ENCODE results near the gene ARSI.

- TF ChIP-seq, protein P1, sequence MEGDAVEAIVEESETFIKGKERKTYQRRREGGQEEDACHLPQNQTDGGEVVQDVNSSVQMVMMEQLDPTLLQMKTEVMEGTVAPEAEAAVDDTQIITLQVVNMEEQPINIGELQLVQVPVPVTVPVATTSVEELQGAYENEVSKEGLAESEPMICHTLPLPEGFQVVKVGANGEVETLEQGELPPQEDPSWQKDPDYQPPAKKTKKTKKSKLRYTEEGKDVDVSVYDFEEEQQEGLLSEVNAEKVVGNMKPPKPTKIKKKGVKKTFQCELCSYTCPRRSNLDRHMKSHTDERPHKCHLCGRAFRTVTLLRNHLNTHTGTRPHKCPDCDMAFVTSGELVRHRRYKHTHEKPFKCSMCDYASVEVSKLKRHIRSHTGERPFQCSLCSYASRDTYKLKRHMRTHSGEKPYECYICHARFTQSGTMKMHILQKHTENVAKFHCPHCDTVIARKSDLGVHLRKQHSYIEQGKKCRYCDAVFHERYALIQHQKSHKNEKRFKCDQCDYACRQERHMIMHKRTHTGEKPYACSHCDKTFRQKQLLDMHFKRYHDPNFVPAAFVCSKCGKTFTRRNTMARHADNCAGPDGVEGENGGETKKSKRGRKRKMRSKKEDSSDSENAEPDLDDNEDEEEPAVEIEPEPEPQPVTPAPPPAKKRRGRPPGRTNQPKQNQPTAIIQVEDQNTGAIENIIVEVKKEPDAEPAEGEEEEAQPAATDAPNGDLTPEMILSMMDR (IDR thresholded peaks at IDR 0.05; ENCODE audit: extremely low read depth in 1 of 2, insufficient read depth in 1 of 2, low read depth in 1 of 2, low read length in 2 of 2): no peak
- no peak for TF ChIP-seq POLR2AphosphoS5 (IDR thresholded peaks at IDR 0.05; ENCODE audit: insufficient read depth, low read depth, low read length)
- TF ChIP-seq MYC (IDR thresholded peaks at IDR 0.05; ENCODE audit: low read depth, low read length): no peak
These were observed 6.2 kb downstream of the ARSI start for GRCh38 chr5:150296496-150296895.

Data from endothelial cell of umbilical vein (primary cell).